B cell (primary cell): Measurements from ENCODE around the gene LASP1.

ENCODE experiments used
- EZH2 ChIP-seq: IDR thresholded peaks from 2 replicates; pipeline ENCODE4 v1.6.1; 2012; ENCODE audit warnings: borderline replicate concordance, low read depth, mild to moderate bottlenecking, moderate library complexity, low read length; ENCODE audit not compliant: insufficient read depth, poor library complexity, severe bottlenecking
- TF ChIP-seq, protein P1 (sequence below): fragments of 200-600 bp; IDR thresholded peaks from one replicate; pipeline ENCODE4 v1.8.0; 2022; ENCODE audit warnings: antibody characterized with exemption, mild to moderate bottlenecking

DNA sequence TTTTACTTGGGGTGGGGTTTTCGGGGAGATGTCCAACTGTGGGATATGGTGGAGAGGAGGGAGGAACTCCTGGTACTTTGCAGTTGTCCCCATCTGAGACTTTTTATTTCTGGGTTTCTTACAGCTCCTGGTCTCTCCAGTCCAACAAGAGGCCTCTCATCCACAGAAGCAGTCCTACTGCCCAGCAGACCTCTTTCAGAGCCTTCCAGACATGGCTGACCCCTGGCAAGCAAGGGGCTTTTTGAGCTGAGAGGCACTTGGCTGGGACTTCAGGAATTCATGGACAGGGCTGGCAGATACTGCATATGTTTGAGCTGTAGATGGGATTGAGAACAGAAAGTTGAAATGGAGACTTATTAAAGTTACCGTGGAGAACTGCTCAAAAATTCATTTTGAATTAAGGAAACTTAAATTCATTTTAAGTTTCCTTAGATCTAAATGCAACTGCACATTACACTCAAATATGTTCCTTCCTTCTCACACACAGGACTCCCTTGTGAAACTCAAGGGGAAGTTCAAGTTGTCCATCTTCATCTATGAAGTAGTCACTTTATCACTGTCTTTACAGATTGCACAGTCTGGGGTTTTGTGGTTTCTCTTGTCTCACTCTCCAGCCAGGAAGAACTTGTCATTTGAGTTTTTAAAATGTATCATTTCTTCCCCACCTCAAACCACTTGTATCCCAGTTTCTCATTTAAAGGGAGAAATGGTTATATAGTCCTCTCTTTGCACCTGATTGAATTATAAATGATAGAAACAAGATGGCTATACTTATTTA lies 56.6 kb downstream of the LASP1 start:
- TF ChIP-seq, protein P1, sequence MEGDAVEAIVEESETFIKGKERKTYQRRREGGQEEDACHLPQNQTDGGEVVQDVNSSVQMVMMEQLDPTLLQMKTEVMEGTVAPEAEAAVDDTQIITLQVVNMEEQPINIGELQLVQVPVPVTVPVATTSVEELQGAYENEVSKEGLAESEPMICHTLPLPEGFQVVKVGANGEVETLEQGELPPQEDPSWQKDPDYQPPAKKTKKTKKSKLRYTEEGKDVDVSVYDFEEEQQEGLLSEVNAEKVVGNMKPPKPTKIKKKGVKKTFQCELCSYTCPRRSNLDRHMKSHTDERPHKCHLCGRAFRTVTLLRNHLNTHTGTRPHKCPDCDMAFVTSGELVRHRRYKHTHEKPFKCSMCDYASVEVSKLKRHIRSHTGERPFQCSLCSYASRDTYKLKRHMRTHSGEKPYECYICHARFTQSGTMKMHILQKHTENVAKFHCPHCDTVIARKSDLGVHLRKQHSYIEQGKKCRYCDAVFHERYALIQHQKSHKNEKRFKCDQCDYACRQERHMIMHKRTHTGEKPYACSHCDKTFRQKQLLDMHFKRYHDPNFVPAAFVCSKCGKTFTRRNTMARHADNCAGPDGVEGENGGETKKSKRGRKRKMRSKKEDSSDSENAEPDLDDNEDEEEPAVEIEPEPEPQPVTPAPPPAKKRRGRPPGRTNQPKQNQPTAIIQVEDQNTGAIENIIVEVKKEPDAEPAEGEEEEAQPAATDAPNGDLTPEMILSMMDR, result no peak
- TF ChIP-seq EZH2, result no peak
